HG03280 (cell line): ENCODE data around the gene MAPRE2.

Experiments used
- ATAC-seq: cut with Tn5 transposase; IDR thresholded peaks from one replicate; pipeline ENCODE4 v1.9.1; 2021; ENCODE audit warnings: mild to moderate bottlenecking, moderate library complexity; ENCODE audit not compliant: unreplicated experiment

The MAPRE2 gene

GRCh38 chr18:35061336-35061735, 20.1 kb downstream of the MAPRE2 start:
- no peak for ATAC-seq

GRCh38 chr18:35061804-35062203, 20.6 kb downstream of the MAPRE2 start:
- ATAC-seq = no peak

- no peak for ATAC-seq
Observed at GRCh38 chr18:35062408-35062807, 21.2 kb downstream of the MAPRE2 start.

- no peak for ATAC-seq
Observed at GRCh38 chr18:35063875-35064690, 22.9 kb downstream of the MAPRE2 start.

GRCh38 chr18:35067454-35067853, 26.2 kb downstream of the MAPRE2 start:
- ATAC-seq = no peak

GRCh38 chr18:35071819-35072247, 30.6 kb downstream of the MAPRE2 start:
- ATAC-seq = peak; percentile 71

GRCh38 chr18:35072616-35073015, 31.4 kb downstream of the MAPRE2 start:
- ATAC-seq = no peak

- ATAC-seq = no peak
Observed at GRCh38 chr18:35073186-35074105, 32.2 kb downstream of the MAPRE2 start.

- no peak for ATAC-seq
Observed at GRCh38 chr18:35074581-35074980, 33.4 kb downstream of the MAPRE2 start.

- ATAC-seq = no peak
Observed at GRCh38 chr18:35075132-35075531, 33.9 kb downstream of the MAPRE2 start.

- no peak for ATAC-seq
Observed at GRCh38 chr18:35076135-35076924, 35.1 kb downstream of the MAPRE2 start.

GRCh38 chr18:35077937-35078336, 36.7 kb downstream of the MAPRE2 start:
- ATAC-seq = no peak

- no peak for ATAC-seq
Observed at GRCh38 chr18:35080058-35080457, 38.8 kb downstream of the MAPRE2 start.

- no peak for ATAC-seq
Observed at GRCh38 chr18:35083174-35083712, 42.0 kb downstream of the MAPRE2 start.

GRCh38 chr18:35084494-35085449, 43.6 kb downstream of the MAPRE2 start:
- ATAC-seq = no peak

GRCh38 chr18:35085450-35086380, 44.5 kb downstream of the MAPRE2 start:
- ATAC-seq = no peak

GRCh38 chr18:35086704-35087103, 45.5 kb downstream of the MAPRE2 start:
- no peak for ATAC-seq

GRCh38 chr18:35087726-35088125, 46.5 kb downstream of the MAPRE2 start:
- ATAC-seq = no peak
